Activated naive CD8-positive, alpha-beta T cell treated with anti-CD3 and anti-CD28 coated beads, Interleukin-2, amount 50 U/mL, for 24 hours (primary cell): ENCODE results near the gene DGKI.
A peak's percentile ranks its signal among the peaks of the same experiment; 100 is the strongest.
"Not testable (repeated sequence)": the region's sequence is repeated elsewhere in the genome, so short reads cannot be mapped to it uniquely, and the experiment has no call there.

Experiments used
- ATAC-seq: fragments of 150-1000 bp; cut with Tn5 transposase; one replicate; pipeline ENCODE4 v1.10.0; 2021
- DNase-seq: peaks from one replicate; pipeline ENCODE4 v3.0.0; 2021
- H3K27ac Mint-ChIP-seq: one replicate; pipeline ENCODE4 v1.8.0; 2021; ENCODE audit warnings: mild to moderate bottlenecking, mixed read lengths
- H3K27me3 Mint-ChIP-seq: one replicate; pipeline ENCODE4 v1.8.0; 2021; ENCODE audit warnings: mixed read lengths
- H3K36me3 Mint-ChIP-seq: one replicate; pipeline ENCODE4 v1.8.0; 2021; ENCODE audit warnings: low read depth, mixed read lengths
- H3K4me1 Mint-ChIP-seq: one replicate; pipeline ENCODE4 v1.8.0; 2021; ENCODE audit warnings: mixed read lengths
- H3K4me3 Mint-ChIP-seq: one replicate; pipeline ENCODE4 v1.8.0; 2021; ENCODE audit warnings: mild to moderate bottlenecking, moderate library complexity, mixed read lengths
- H3K9me3 Mint-ChIP-seq: one replicate; pipeline ENCODE4 v1.8.0; 2021; ENCODE audit warnings: mixed read lengths

DGKI gene

DNA sequence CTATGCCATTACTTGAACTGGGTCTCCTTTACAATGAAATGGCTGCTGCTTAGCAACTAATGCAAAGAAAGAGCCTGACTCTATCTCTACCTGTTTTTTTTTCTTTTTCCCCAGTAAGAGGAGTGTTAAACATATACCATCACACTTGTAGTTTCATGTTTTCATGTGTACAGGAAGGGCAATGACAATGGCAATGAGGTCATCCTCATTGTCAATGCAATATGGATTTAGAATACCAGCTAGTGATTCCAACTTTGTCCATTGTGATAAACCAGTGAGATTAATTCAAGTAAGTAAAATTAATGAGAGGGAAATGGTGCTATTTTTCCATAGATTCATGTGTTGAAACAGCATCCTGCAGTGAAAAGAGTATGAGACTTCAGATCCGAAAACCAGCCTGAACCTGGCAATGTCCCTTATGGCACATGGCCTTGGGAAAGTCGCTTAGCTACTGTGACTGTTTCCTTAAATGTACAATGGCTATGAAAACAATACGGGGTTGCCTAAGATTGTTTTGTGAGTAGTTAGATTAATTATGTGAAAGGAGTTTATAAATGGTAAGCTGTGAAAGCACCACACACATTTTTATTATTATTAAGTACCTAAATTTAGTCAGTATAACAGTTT lies 11.2 kb downstream of the DGKI start:
- ATAC-seq (no peak), DNase-seq (no peak)
- H3K4me1 Mint-ChIP-seq = no peaks in the 10 kb centered on the region
- H3K9me3 Mint-ChIP-seq = peaks cover 11% of the 10 kb centered on the region
- H3K4me3 Mint-ChIP-seq = no peak overlapping the region
- peaks cover 5% of the 10 kb centered on the region for H3K36me3 Mint-ChIP-seq
- H3K27ac Mint-ChIP-seq = no peak overlapping the region
- peaks cover 30% of the 10 kb centered on the region for H3K27me3 Mint-ChIP-seq

DNA sequence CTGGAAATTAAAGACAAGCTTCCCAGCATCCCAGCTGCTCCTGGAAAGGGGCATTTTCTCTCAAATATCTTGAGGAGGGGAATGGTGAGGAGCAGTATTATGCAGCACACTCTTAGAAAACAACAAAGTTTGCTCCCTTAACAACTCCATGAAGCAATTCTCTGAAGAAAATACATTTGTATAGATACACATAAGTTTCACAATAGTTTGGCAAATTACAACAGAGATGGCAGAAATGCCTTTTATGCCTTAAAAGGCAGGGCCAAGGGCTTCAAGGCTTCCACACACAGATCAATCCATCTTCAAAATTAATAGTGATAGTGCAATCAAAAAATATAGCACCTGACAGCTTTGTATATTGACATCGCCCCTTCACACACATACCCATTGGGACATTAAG lies 12.2 kb downstream of the DGKI start:
- H3K4me1 Mint-ChIP-seq = no peaks in the 10 kb centered on the region
- peaks cover 25% of the 10 kb centered on the region for H3K27me3 Mint-ChIP-seq
- peaks cover 5% of the 10 kb centered on the region for H3K36me3 Mint-ChIP-seq
- peaks cover 11% of the 10 kb centered on the region for H3K9me3 Mint-ChIP-seq
- no peak overlapping the region for H3K4me3 Mint-ChIP-seq
- no peak for DNase-seq
- no peak overlapping the region for H3K27ac Mint-ChIP-seq
- no peak for ATAC-seq

DNA sequence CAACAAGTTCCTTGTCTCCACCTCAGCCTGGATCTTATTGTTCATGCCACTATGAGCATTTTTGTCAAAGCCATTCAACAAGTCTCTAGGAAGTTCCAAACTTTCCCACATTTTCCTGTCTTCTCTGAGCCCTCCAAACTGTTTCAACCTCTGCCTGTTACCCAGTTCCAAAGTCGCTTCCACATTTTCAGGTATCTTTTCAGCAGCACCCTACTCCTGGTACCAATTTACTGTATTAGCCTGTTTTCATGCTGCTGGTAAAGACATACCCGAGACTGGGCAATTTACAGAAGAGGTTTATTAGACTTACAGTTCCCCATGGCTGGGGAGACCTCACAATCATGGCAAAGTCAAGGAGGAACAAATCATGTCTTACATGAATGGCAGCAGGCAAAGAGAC lies 13.8 kb downstream of the DGKI start:
- not testable (repeated sequence) for ATAC-seq, H3K27ac Mint-ChIP-seq, H3K36me3 Mint-ChIP-seq

DNA sequence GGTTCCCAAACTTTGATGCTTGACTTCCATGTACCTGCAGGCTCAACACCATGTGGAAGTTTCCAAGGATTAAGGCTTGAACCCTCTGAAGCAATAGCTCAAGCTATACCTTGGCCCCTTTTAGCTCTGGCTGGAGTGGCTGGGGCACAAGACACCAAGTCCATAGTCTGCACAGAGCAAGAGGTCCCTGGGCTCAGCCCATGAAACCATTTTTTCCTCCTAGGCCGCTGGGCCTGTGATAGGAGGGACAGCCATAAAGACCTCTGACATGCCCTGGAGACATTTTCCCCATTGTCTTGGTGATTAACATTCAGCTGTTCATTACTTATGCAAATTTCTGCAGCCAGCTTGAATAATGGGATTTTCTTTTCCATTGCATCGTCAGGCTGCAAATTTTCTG lies 14.4 kb downstream of the DGKI start:
- ATAC-seq (no peak), DNase-seq (no peak)
- Mint-ChIP-seq H3K4me3 (no peak overlapping the region), H3K36me3 (peaks cover 5% of the 10 kb centered on the region), H3K27me3 (peaks cover 27% of the 10 kb centered on the region), H3K9me3 (peaks cover 11% of the 10 kb centered on the region), H3K27ac (no peak overlapping the region), H3K4me1 (no peaks in the 10 kb centered on the region)

More for the DNA sequence above, 13.8 kb downstream of the DGKI start:
- Mint-ChIP-seq H3K9me3 (peaks cover 11% of the 10 kb centered on the region), H3K27me3 (peaks cover 28% of the 10 kb centered on the region)
- H3K4me1 Mint-ChIP-seq, DNase-seq, H3K4me3 Mint-ChIP-seq: not testable (repeated sequence)

DNA sequence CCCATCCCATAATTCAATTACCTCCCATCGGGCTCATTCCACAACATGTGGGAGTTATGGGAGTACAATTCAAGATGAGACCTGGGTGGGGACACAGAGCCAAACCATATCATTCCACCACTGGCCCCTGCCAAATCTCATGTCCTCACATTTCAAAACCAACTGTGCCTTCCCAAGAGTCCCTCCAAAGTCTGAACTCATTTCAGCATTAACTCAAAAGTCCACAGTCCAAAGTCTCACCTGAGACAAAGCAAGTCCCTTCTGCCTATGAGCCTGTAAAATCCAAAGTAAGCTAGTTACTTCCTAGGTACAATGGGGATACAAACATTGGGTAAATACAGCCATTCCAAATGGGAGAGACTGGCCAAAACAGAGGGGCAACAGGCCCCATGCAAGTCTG lies 15.2 kb downstream of the DGKI start:
- peaks cover 23% of the 10 kb centered on the region for H3K27me3 Mint-ChIP-seq
- not testable (repeated sequence) for H3K4me3 Mint-ChIP-seq, ATAC-seq

DNA sequence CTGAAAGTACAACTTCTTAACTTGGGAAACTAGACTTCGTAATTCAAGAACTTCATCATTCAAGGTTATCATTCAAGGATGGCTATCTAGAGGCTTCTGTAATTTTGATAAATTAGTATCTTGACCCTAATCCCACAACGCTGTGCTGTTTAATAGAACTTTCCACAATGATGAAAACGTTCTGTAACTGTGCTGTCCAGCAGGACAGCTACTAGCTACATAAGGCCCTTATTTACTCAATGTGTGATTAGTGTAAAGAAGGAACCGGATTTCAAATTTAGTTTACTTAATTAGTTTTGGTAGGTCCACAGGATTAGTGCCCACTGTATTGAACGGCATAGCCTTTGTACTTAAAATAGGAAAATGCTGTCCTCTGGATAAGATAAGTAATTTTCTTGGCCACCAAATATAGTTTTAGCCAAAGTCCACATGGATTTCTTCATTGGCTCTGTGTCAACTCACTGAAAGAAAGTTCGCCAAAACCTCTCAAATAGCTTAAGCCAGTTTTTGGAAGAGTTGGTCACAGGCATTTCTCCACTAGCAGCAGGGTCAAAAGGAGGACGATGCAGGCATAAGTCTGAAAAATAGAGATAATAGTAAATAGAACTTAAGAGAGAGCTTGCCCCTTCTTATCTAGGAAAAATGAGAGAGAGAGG lies 17.3 kb downstream of the DGKI start:
- DNase-seq (no peak), ATAC-seq (no peak)
- Mint-ChIP-seq H3K27ac (no peak overlapping the region), H3K4me3 (no peak overlapping the region), H3K4me1 (no peaks in the 10 kb centered on the region), H3K27me3 (peaks cover 17% of the 10 kb centered on the region), H3K9me3 (peaks cover 11% of the 10 kb centered on the region), H3K36me3 (peaks cover 5% of the 10 kb centered on the region)

More for the DNA sequence above, 15.2 kb downstream of the DGKI start:
- H3K27ac Mint-ChIP-seq, H3K4me1 Mint-ChIP-seq, DNase-seq, H3K36me3 Mint-ChIP-seq: not testable (repeated sequence)
- peaks cover 11% of the 10 kb centered on the region for H3K9me3 Mint-ChIP-seq

DNA sequence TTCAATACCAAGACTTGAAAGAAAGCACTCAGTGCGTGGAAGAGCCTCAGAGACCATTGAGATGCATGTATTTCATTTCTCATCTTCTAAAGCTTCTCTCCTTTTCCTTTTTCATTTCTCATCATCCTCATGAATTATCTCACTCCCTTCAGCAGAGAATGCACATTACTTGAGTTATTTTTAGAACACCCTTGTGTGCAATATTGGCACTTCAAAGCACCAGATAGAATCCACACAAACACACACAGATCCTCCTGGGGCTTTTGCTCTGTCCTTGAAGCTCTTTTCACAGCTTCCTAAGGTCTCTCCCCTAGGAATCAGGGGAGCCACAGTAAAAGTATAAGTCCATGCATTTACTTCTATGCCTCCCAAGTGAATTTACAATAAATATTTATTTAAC lies 18.3 kb downstream of the DGKI start:
- no peak for DNase-seq
- Mint-ChIP-seq H3K27ac (no peak overlapping the region), H3K27me3 (peaks cover 17% of the 10 kb centered on the region), H3K36me3 (peaks cover 5% of the 10 kb centered on the region), H3K4me1 (no peaks in the 10 kb centered on the region), H3K9me3 (peaks cover 9% of the 10 kb centered on the region), H3K4me3 (no peak overlapping the region)
- no peak for ATAC-seq

DNA sequence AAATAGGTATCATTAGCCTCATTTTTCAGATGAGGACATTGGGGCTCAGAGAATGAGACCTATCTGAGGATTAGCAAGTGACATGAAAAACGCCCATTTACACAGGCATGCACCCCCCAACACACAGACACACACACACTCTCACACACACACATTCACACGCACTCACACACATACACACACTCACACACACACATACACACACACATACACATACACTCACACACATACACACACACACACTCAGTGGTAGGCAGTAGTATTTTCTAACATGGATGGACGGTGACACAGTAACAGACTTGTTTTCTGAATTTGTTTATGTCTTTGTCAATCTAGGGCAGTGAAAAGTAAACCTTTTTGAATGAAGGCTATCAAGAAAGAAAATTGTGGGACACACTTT lies 21.3 kb downstream of the DGKI start:
- no peak for DNase-seq
- Mint-ChIP-seq H3K27ac (no peak overlapping the region), H3K4me3 (no peak overlapping the region), H3K4me1 (no peaks in the 10 kb centered on the region), H3K9me3 (no peaks in the 10 kb centered on the region), H3K27me3 (peaks cover 23% of the 10 kb centered on the region), H3K36me3 (no peaks in the 10 kb centered on the region)
- ATAC-seq = no peak

DNA sequence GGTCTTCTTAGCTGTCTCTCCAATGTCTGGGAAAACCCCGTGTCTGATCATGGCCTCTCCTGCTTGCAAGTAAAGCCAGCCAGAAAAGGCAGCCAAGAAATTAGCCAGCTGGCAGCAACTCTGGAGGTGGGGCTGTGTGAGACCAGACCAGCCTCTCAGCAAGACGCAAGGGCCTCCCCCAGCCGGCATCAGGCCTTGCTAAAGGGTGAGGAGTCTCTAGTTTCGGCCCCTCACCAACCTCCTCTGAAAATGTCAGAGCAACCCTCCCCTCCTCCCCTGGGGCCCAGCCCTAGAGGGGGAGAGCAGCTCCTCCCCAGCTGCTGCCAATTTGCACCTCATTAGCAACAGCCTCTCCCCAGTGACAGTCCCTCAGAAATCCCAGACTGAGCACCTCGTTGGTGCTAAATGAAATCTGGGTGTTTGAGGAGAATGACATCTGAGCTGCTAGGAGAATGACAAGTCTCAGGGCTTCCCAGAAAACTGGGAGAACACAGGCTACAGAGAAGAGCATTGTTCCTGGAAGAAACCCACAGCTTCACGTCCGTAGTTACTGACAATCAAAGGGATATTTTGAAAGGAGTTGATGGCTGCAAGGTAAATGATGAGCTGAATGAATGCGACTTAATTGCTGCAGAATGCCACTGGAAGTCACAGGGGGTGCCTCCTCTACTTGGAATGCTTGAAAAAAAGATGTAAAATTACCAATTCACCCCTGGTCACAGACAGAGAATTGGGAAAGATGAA lies 25.9 kb downstream of the DGKI start:
- H3K27ac Mint-ChIP-seq = no peak overlapping the region
- ATAC-seq = no peak

DNA sequence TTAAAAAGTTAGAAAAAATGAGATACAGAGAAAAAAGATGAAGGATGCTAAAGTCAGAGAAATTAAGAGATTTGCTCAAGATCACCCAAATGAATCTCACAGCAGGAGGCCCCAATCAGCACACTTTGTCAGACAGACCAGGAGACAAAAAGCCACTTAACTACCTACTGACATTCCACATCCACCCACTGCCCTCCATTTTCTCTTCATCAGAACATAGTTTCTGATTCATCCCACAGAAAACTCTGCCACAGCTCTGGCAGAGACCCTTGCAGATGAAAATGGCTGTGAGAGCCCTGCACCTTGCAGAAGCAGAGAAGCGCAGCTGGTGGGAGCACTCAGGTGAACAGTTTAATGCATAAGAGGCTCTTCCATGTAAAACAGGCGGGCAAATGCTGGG lies 26.6 kb downstream of the DGKI start:
- Mint-ChIP-seq H3K4me3 (no peak overlapping the region), H3K27me3 (peaks cover 22% of the 10 kb centered on the region), H3K36me3 (no peaks in the 10 kb centered on the region), H3K4me1 (no peaks in the 10 kb centered on the region), H3K27ac (no peak overlapping the region), H3K9me3 (no peaks in the 10 kb centered on the region)
- no peak for DNase-seq
- no peak for ATAC-seq

More for the DNA sequence above, 25.9 kb downstream of the DGKI start:
- no peaks in the 10 kb centered on the region for H3K9me3 Mint-ChIP-seq
- DNase-seq = no peak
- H3K27me3 Mint-ChIP-seq = peaks cover 25% of the 10 kb centered on the region
- H3K4me1 Mint-ChIP-seq = no peaks in the 10 kb centered on the region
- H3K36me3 Mint-ChIP-seq = no peaks in the 10 kb centered on the region
- H3K4me3 Mint-ChIP-seq = no peak overlapping the region

DNA sequence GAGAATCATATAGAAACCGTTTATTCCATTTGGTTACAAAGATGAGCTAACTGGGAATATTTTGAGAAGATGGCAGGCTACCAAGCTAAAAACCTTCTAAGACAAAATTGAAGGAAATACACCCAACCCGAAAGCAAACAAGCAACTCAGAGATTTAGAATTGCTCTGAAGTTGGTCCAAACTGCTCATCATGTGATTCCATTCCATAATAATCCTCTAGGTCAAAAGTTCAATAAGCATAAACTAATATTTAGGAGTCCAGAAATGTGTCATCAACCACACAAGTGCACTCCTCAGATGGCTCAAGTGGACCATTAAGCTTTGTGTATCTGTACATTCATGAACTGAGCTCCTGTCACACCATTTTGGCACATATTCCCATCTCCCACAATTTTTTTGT lies 28.7 kb downstream of the DGKI start:
- Mint-ChIP-seq H3K9me3 (no peaks in the 10 kb centered on the region), H3K36me3 (no peaks in the 10 kb centered on the region), H3K4me3 (no peak overlapping the region), H3K4me1 (no peaks in the 10 kb centered on the region), H3K27ac (no peak overlapping the region), H3K27me3 (peaks cover 22% of the 10 kb centered on the region)
- no peak for DNase-seq
- no peak for ATAC-seq

DNA sequence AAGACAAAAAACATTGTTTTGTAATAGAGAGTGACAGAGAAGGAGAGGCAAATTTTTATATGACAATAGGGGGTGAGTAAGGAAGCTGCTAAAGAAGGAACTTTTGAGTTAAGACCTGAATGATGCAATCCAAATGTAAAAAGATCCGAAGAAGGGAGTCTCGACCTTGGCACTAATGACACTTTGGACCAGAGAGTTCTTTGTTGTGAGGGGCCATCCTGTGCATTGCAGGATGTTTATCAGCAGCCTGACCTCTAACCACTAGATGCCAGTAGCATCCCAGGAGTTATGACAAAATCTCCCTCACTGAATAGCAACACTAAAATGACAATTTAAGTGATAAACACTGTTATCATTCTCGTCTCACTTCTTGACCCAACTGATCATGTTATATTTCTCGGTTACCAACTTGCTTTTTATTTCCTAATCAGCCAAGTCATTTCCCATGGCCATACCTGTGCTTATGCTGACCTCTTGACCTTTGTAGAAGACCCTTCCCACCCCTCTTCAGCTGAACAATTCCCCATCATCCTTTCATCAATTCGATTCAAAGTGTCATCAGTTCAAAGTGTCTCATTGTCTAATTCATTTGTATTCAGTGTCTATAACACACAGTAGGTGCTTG lies 30.0 kb downstream of the DGKI start:
- Mint-ChIP-seq H3K9me3 (no peaks in the 10 kb centered on the region), H3K27me3 (peaks cover 23% of the 10 kb centered on the region), H3K4me3 (no peak overlapping the region), H3K27ac (no peak overlapping the region), H3K36me3 (no peaks in the 10 kb centered on the region), H3K4me1 (no peaks in the 10 kb centered on the region)
- ATAC-seq (peak; percentile 28), DNase-seq (no peak)

DNA sequence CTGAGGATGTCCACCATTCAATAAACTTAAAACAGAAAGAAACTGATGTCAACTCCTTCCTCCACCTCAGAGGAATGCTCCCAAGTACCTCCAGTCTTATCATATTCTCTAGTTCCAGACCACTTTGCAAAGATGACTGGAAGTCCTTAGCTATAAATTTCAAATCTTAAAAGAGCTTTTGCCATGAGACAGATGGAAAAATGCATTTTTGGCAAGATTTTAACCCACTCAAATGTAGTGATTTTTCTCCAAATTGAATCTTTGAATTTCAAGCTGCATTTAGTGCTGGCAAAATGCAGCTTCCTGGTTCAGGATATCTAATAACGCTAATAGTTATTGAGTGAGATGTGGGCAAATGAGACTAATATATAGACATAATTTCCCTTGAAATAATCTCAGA lies 33.2 kb downstream of the DGKI start:
- no peak for DNase-seq
- no peaks in the 10 kb centered on the region for H3K4me1 Mint-ChIP-seq
- H3K36me3 Mint-ChIP-seq = no peaks in the 10 kb centered on the region
- H3K27me3 Mint-ChIP-seq = peaks cover 7% of the 10 kb centered on the region
- ATAC-seq = no peak
- no peak overlapping the region for H3K4me3 Mint-ChIP-seq
- H3K27ac Mint-ChIP-seq = no peak overlapping the region
- H3K9me3 Mint-ChIP-seq = no peaks in the 10 kb centered on the region

DNA sequence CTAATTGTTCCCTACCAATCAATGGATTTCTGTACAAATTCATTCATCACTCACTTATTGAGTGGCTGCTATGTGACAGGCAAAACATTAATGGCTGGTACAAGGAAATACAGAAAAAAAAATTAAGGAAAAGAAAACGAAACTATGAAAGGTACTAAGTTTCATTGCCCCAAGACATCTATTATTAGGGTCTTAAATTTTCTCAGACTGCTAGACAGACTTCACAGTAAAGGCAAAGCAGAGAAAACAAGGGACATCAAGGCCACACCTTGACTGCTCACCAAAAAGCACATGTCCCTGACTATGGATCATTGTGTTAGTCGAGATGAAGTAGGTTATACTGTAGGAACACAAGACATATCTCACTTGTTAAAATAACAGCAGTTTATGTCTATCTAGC lies 36.5 kb downstream of the DGKI start:
- no peak overlapping the region for H3K4me3 Mint-ChIP-seq

DNA sequence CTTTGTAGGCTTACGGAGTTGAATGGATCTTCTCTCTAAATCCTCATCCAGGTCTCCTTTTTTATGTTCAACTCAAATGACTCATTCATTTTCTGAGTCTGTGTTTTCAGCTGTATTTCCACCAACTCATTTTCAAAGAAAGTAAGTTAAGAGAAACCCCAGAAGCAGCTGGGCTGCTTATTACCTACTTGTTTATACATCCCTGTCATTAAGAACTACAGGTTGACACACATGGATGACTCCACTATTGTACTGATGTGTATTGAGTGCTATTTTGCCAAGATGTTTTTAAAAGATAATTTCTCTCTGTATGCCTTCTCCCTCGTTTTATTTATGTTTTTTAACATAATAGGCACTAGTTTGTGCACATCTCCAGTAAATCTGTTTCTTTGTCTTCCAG lies 41.9 kb downstream of the DGKI start:
- DNase-seq = no peak
- peaks cover 12% of the 10 kb centered on the region for H3K27me3 Mint-ChIP-seq
- no peaks in the 10 kb centered on the region for H3K9me3 Mint-ChIP-seq
- H3K36me3 Mint-ChIP-seq = no peaks in the 10 kb centered on the region
- H3K4me3 Mint-ChIP-seq = no peak overlapping the region
- ATAC-seq = no peak
- no peak overlapping the region for H3K27ac Mint-ChIP-seq
- H3K4me1 Mint-ChIP-seq = no peaks in the 10 kb centered on the region

More for the DNA sequence above, 36.5 kb downstream of the DGKI start:
- Mint-ChIP-seq H3K27me3 (peaks cover 13% of the 10 kb centered on the region), H3K36me3 (no peaks in the 10 kb centered on the region), H3K27ac (no peak overlapping the region), H3K4me1 (no peaks in the 10 kb centered on the region), H3K9me3 (no peaks in the 10 kb centered on the region)
- ATAC-seq (no peak), DNase-seq (no peak)
